Aorta (tissue), 5 donors: ENCODE results near the gene CDH23. TPM values are rescaled to one million over a fixed set of nuclear protein-coding genes. Genes with fewer than 3 reads are reported as not detected.
A peak's percentile ranks its signal among the peaks of the same experiment; 100 is the strongest.

Experiments
- ATAC-seq: fragments of 200-7000 bp; cut with Tn5 transposase; one replicate; pipeline ENCODE4 v1.9.1; 2022; ENCODE audit warnings: moderate library complexity; ENCODE audit not compliant: low FRiP score
- DNase-seq, 2 donors: peaks; one replicate each; pipeline ENCODE4 v3.0.0-alpha.2; 2020
- H3K27ac ChIP-seq, 2 donors: one replicate each; pipeline ENCODE4 v1.5.1; 2013; ENCODE audit warnings: low read length in 2 of 2, mild to moderate bottlenecking in 2 of 2, moderate library complexity in 2 of 2, control low read depth in 1 of 2, inconsistent platforms in 1 of 2, low read depth in 1 of 2
- H3K27me3 ChIP-seq, 2 donors: one replicate each; pipeline ENCODE4 v1.6.1; 2013; ENCODE audit warnings: control low read depth in 1 of 2, low read length in 1 of 2, mild to moderate bottlenecking in 1 of 2, moderate library complexity in 1 of 2; ENCODE audit not compliant: insufficient read depth in 2 of 2, control insufficient read depth in 1 of 2
- H3K36me3 ChIP-seq, 2 donors: one replicate each; pipeline ENCODE4 v1.6.1; 2013; ENCODE audit warnings: control low read depth in 1 of 2, low read length in 1 of 2, mild to moderate bottlenecking in 1 of 2; ENCODE audit not compliant: insufficient read depth in 2 of 2, control insufficient read depth in 1 of 2
- H3K4me1 ChIP-seq, 2 donors: one replicate each; pipeline ENCODE4 v1.6.1; 2013; ENCODE audit warnings: low read length in 2 of 2, control low read depth in 1 of 2, mild to moderate bottlenecking in 1 of 2, moderate library complexity in 1 of 2; ENCODE audit not compliant: insufficient read depth in 2 of 2, control insufficient read depth in 1 of 2
- H3K4me3 ChIP-seq, 2 donors: one replicate each; pipeline ENCODE4 v1.5.1; 2013; ENCODE audit warnings: low read length in 2 of 2, control low read depth in 1 of 2, mild to moderate bottlenecking in 1 of 2
- H3K9me3 ChIP-seq: one replicate; pipeline ENCODE4 v1.6.1; 2013; ENCODE audit warnings: mild to moderate bottlenecking, low read length; ENCODE audit not compliant: control insufficient read depth
- WGBS, 2 donors: extraction: QIAGEN DNeasy Blood & Tissue Kit; methylation state at CpG; one replicate each; pipeline ENCODE4 v1.1.7; 2013; 5-methylcytosine and 5-hydroxymethylcytosine counted together
- intact Hi-C, 2 donors: fragments of 100-400 bp; cut with DNase I; formaldehyde crosslinking; loops; one replicate each; pipeline versions ENCODE4 v1.14.2 to v1.15.0; 2022
- polyA plus RNA-seq, 2 donors: library from polyadenylated mRNA; stranded (reverse); fragments of 200-250 nt; gene quantifications; one replicate each; pipeline ENCODE4 v1.2.3, GENCODE V29; 2013
- total RNA-seq, 2 donors: library from RNA; stranded (reverse); fragmentation: NEBNext Ultra II Directional; extraction: Animal tissue kit (Norgen Biotek cat#: 25700); gene quantifications; one replicate each; pipeline ENCODE4 v1.2.1, GENCODE V29; 2021
- donor health status: healthy with polysubstance abuse.
- donor health status: Bipolar disorder and iron deficiency.
- donor health status: DM: no; HTN: no; CAD: no.
- donor health status: DM: no; HTN: no; CAD: no.
- donor health status: DM: yes; HTN: yes; CAD: no.

CDH23 gene
- total and polyA plus RNA-seq, 4 donors = 0.50 to 16.6 (median 7.3) TPM

GRCh38 chr10:71661060-71661622 lies 264.4 kb downstream of the CDH23 start:
- Histone ChIP-seq H3K9me3 (no peaks in the 10 kb centered on the region), H3K27me3 (no peaks in the 10 kb centered on the region), H3K4me3 (no peak overlapping the region), H3K4me1 (no peaks in the 10 kb centered on the region), H3K36me3 (no peaks in the 10 kb centered on the region), H3K27ac (no peak overlapping the region)
- ATAC-seq = no peak
- no peak for DNase-seq
- intact Hi-C loops = no loop called here
- 56 to 62% methylated on average over 11 of the region's 11 CpGs for WGBS, 2 donors

DNA sequence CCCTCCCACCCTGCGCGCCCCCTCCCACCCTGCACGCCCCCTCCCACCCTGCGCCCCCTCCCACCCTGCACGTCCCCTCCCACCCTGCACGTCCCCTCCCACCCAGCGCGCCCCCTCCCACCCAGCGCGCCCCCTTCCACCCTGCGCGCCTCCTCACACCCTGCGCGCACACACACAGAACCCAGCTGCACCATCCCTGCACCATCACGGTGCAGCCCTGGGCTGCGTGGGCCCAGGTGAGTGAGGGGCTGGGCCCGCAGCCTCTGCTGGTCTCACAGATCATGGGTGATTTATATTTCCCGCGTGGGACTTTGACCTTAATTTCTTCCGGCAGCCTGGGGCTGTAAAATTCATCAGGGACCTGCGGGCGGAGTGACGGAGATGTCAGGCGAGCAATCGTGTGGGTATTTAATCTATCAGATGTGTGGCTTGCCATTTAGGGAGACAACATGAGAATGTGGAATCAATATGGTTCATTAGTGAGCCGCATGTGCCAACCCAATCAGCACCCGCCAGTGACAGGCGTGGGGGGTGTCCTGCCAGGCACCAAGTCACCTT lies 265.1 kb downstream of the CDH23 start:
- DNase-seq (no peak), ATAC-seq (no peak)
- Histone ChIP-seq H3K27me3 (no peaks in the 10 kb centered on the region), H3K4me3 (no peak overlapping the region), H3K4me1 (no peaks in the 10 kb centered on the region), H3K27ac (no peak overlapping the region), H3K36me3 (no peaks in the 10 kb centered on the region), H3K9me3 (no peaks in the 10 kb centered on the region)
- 81 to 82% methylated on average over 19 to 28 of the region's 28 CpGs for WGBS, 2 donors
- intact Hi-C loops = no loop called here

DNA sequence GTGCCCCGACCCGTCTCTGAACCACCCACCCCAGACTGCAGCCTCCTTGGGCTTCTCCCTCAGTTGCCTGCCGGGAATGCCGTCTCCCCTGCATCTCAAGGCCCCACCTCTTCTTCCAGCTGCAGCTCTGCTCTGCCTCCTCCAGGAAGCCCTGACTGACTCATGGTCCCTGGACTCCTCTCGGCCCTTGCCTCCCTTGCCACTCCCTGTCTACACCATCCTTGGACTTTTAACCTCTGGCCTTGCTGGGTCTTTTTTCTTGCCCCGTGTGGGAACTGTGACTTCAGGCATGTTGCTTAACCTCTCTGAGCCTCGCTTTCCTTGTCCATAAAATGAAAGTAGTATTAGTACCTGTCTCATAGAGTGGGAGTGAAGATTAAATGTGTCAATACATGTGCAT lies 266.6 kb downstream of the CDH23 start:
- DNase-seq (no peak), ATAC-seq (no peak)
- Histone ChIP-seq H3K9me3 (no peaks in the 10 kb centered on the region), H3K4me3 (no peak overlapping the region), H3K4me1 (no peaks in the 10 kb centered on the region), H3K36me3 (no peaks in the 10 kb centered on the region), H3K27me3 (no peaks in the 10 kb centered on the region), H3K27ac (no peak overlapping the region)
- WGBS, 2 donors = 85% methylated on average over 7 of the region's 7 CpGs
- intact Hi-C loops = no loop called here

- no peak for DNase-seq
- Histone ChIP-seq H3K4me1 (no peaks in the 10 kb centered on the region), H3K27me3 (no peaks in the 10 kb centered on the region), H3K27ac (no peak overlapping the region), H3K9me3 (no peaks in the 10 kb centered on the region), H3K36me3 (no peaks in the 10 kb centered on the region), H3K4me3 (no peak overlapping the region)
- ATAC-seq = no peak
- WGBS, 2 donors = 70 to 94% methylated on average over 2 of the region's 2 CpGs
- intact Hi-C loops = no loop called here
These were observed 267.9 kb downstream of the CDH23 start for GRCh38 chr10:71664585-71664984.

DNA sequence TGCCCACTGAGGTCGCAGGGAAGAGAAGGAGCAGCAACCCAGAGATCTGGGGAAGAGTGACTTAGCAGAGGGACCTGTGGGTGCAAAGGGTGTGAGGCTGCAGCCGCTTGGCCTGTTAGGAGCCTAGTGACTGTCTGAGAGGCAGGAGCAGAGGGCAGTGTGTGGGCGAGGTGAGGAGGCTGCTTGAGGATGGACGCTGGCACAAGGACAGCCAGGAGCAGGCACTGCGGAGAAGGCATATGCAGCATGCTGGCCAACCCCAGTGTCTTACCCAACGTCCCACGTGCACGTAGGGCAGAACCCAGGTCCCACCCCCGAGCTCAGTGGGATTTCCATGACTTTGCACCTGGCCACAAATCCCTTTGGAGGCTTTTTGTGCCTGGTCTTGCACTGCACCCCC lies 268.7 kb downstream of the CDH23 start:
- WGBS, 2 donors = 72 to 74% methylated on average over 9 of the region's 9 CpGs
- Histone ChIP-seq H3K4me3 (no peak overlapping the region), H3K9me3 (no peaks in the 10 kb centered on the region), H3K36me3 (no peaks in the 10 kb centered on the region), H3K4me1 (no peaks in the 10 kb centered on the region), H3K27ac (no peak overlapping the region), H3K27me3 (no peaks in the 10 kb centered on the region)
- ATAC-seq = no peak
- intact Hi-C loops = no loop called here
- no peak for DNase-seq

- Histone ChIP-seq H3K27me3 (no peaks in the 10 kb centered on the region), H3K36me3 (no peaks in the 10 kb centered on the region), H3K4me1 (no peaks in the 10 kb centered on the region), H3K4me3 (no peak overlapping the region), H3K9me3 (no peaks in the 10 kb centered on the region), H3K27ac (no peak overlapping the region)
- intact Hi-C loops = no loop called here
- ATAC-seq (no peak), DNase-seq (no peak)
- 42 to 49% methylated on average over 18 of the region's 18 CpGs for WGBS, 2 donors
These were observed 270.1 kb downstream of the CDH23 start for GRCh38 chr10:71666639-71667386.

DNA sequence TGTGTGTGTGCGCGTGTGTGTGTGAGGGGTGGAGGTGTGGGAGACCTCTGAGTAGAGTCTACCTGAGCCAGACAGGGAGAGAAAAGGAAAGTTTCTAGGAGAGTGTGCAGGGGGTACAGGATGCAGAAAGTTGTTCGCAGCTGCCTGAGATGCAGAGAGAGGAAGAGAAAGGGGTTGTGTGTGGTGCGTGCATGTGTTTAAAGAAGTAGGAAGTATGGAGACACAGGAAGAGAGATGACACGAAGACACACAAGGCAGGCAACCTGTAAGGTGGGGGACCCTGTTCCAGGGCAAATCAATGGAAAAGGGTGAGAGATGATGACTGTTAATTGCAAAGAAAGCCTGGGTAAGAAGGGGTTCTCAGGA lies 270.6 kb downstream of the CDH23 start:
- WGBS, 2 donors = 49 to 52% methylated on average over 5 of the region's 5 CpGs
- no peak for ATAC-seq
- H3K27ac ChIP-seq = no peak overlapping the region
- intact Hi-C loops = no loop called here
- H3K4me1 ChIP-seq = no peaks in the 10 kb centered on the region
- DNase-seq = no peak
- H3K9me3 ChIP-seq = no peaks in the 10 kb centered on the region
- H3K4me3 ChIP-seq = no peak overlapping the region
- H3K27me3 ChIP-seq = no peaks in the 10 kb centered on the region
- H3K36me3 ChIP-seq = no peaks in the 10 kb centered on the region

DNA sequence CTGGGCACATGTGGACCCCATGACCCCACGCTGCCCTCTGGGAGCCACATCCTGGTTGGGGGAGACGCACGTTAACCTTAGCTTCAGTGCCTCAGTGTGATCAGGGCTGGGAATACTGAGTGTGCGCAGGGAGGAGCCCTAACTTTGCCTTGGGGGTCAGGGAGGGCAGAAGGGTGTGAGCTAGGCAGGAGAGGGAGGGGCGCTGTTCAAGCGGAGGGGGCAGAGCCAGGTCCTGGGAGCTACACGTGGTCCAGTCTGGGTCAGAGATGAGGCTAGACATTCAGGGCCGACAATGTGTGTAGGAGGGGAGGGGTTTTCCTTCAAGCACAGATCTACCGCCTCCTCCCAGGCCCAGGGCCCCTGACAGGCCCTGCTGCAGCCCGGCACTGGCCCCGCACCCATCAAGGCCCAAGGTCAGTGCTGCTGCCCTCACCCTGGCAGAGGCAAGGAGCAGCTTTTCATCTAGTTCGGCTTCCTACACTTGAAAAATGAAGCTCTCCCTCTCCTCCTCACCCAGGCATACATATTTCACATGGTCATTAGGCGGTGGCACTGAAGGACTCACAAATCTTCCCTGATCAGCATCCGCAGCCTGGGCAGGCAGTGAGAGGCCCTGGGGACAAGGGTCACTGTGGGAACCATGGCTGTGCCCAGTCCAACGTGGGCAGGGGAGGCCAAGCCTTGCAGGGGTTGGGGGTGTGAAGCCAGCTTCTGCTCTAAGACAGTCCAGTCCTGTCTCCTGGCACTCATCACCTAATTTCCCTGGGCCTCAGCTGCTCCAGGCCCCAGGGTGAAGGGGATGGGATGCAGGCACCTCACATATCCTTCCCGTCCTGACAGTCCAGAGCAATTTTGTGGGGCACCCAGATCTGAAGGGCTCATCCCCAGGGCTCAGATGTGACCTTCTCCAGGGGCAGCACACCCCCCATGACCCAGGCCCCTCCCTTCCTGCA lies 275.6 kb downstream of the CDH23 start:
- 84% methylated on average over 16 of the region's 16 CpGs for WGBS, 2 donors
- H3K4me3 ChIP-seq = no peak overlapping the region
- no peak overlapping the region for H3K27ac ChIP-seq
- intact Hi-C loops = no loop called here
- DNase-seq = no peak
- H3K27me3 ChIP-seq = no peaks in the 10 kb centered on the region
- H3K36me3 ChIP-seq = no peaks in the 10 kb centered on the region
- H3K4me1 ChIP-seq = no peaks in the 10 kb centered on the region
- no peaks in the 10 kb centered on the region for H3K9me3 ChIP-seq
- peak; percentile 19 for ATAC-seq
